ENCODE results near the gene LRCH4.
"Not testable (repeated sequence)": the region's sequence is repeated elsewhere in the genome, so short reads cannot be mapped to it uniquely, and the experiment has no call there.

Gene LRCH4

GRCh38 chr7:100559127-100559526 is 26.8 kb downstream of the LRCH4 start:
- DNase-seq = no peak
- in situ Hi-C loops (cut with HindIII; ENCODE audit: low pct_ligation_motif_present, low pct_unique_long_range_greater_than_20kb, low sequenced_read_pairs) = no loop called here

- in situ Hi-C loops (cut with HindIII; ENCODE audit: low pct_ligation_motif_present, low pct_unique_long_range_greater_than_20kb, low sequenced_read_pairs) = no loop called here
- no peak for DNase-seq
These were observed 29.4 kb downstream of the LRCH4 start for GRCh38 chr7:100556541-100556940.

- in situ Hi-C loops (cut with HindIII; ENCODE audit: low pct_ligation_motif_present, low pct_unique_long_range_greater_than_20kb, low sequenced_read_pairs) = no loop called here
- no peak for DNase-seq
These were observed 30.2 kb downstream of the LRCH4 start for GRCh38 chr7:100555701-100556100.

GRCh38 chr7:100553032-100553431 is 32.9 kb downstream of the LRCH4 start:
- in situ Hi-C loops (cut with HindIII; ENCODE audit: low pct_ligation_motif_present, low pct_unique_long_range_greater_than_20kb, low sequenced_read_pairs) = no loop called here
- no peak for DNase-seq

- in situ Hi-C loops (cut with HindIII; ENCODE audit: low pct_ligation_motif_present, low pct_unique_long_range_greater_than_20kb, low sequenced_read_pairs) = no loop called here
- DNase-seq = no peak
These were observed 33.4 kb downstream of the LRCH4 start for GRCh38 chr7:100552532-100552931.

- in situ Hi-C loops (cut with HindIII; ENCODE audit: low pct_ligation_motif_present, low pct_unique_long_range_greater_than_20kb, low sequenced_read_pairs) = not testable (repeated sequence)
These were observed 37.5 kb downstream of the LRCH4 start for GRCh38 chr7:100548446-100548845.

GRCh38 chr7:100547872-100548271 is 38.1 kb downstream of the LRCH4 start:
- no peak for DNase-seq
- in situ Hi-C loops (cut with HindIII; ENCODE audit: low pct_ligation_motif_present, low pct_unique_long_range_greater_than_20kb, low sequenced_read_pairs) = no loop called here

More at GRCh38 chr7:100548446-100548845, 37.5 kb downstream of the LRCH4 start:
- not testable (repeated sequence) for DNase-seq

GRCh38 chr7:100546926-100547800 is 38.8 kb downstream of the LRCH4 start:
- in situ Hi-C loops (cut with HindIII; ENCODE audit: low pct_ligation_motif_present, low pct_unique_long_range_greater_than_20kb, low sequenced_read_pairs) = no loop called here
- no peak for DNase-seq

GRCh38 chr7:100546129-100546925 is 39.6 kb downstream of the LRCH4 start:
- in situ Hi-C loops (cut with HindIII; ENCODE audit: low pct_ligation_motif_present, low pct_unique_long_range_greater_than_20kb, low sequenced_read_pairs) = no loop called here
- DNase-seq = no peak

GRCh38 chr7:100545360-100546128 is 40.4 kb downstream of the LRCH4 start:
- in situ Hi-C loops (cut with HindIII; ENCODE audit: low pct_ligation_motif_present, low pct_unique_long_range_greater_than_20kb, low sequenced_read_pairs) = no loop called here
- DNase-seq = peak; percentile 76

- in situ Hi-C loops (cut with HindIII; ENCODE audit: low pct_ligation_motif_present, low pct_unique_long_range_greater_than_20kb, low sequenced_read_pairs) = no loop called here
- DNase-seq = no peak
These were observed 41.0 kb downstream of the LRCH4 start for GRCh38 chr7:100544967-100545359.

- DNase-seq = no peak
- in situ Hi-C loops (cut with HindIII; ENCODE audit: low pct_ligation_motif_present, low pct_unique_long_range_greater_than_20kb, low sequenced_read_pairs) = no loop called here
These were observed 41.5 kb downstream of the LRCH4 start for GRCh38 chr7:100544386-100544785.

GRCh38 chr7:100543586-100543985 is 42.3 kb downstream of the LRCH4 start:
- in situ Hi-C loops (cut with HindIII; ENCODE audit: low pct_ligation_motif_present, low pct_unique_long_range_greater_than_20kb, low sequenced_read_pairs) = no loop called here
- DNase-seq = no peak

- DNase-seq; in situ Hi-C loops (cut with HindIII; ENCODE audit: low pct_ligation_motif_present, low pct_unique_long_range_greater_than_20kb, low sequenced_read_pairs): not testable (repeated sequence)
These were observed 44.6 kb downstream of the LRCH4 start for GRCh38 chr7:100541309-100541708.

GRCh38 chr7:100540073-100540723 is 45.7 kb downstream of the LRCH4 start:
- in situ Hi-C loops (cut with HindIII; ENCODE audit: low pct_ligation_motif_present, low pct_unique_long_range_greater_than_20kb, low sequenced_read_pairs) = no loop called here
- DNase-seq = peak; percentile 28

GRCh38 chr7:100539436-100540006 is 46.4 kb downstream of the LRCH4 start:
- in situ Hi-C loops (cut with HindIII; ENCODE audit: low pct_ligation_motif_present, low pct_unique_long_range_greater_than_20kb, low sequenced_read_pairs) = no loop called here
- no peak for DNase-seq

GRCh38 chr7:100538654-100539435 is 47.1 kb downstream of the LRCH4 start, which contains the start of gene AGFG2:
Gene AGFG2, plus strand, starts transcription at chr7:100539203. Its CDS starts 144 bp downstream, at chr7:100539347.
- in situ Hi-C loops (cut with HindIII; ENCODE audit: low pct_ligation_motif_present, low pct_unique_long_range_greater_than_20kb, low sequenced_read_pairs) = no loop called here
- DNase-seq = peak; percentile 100
